IMR-90 (cell line): ENCODE results near the gene CAB39. TPM values are rescaled to one million over a fixed set of nuclear protein-coding genes. Genes with fewer than 3 reads are reported as not detected.

Experiments used
- ATAC-seq: fragments of 200-7000 bp; cut with Tn5 transposase; 2 replicates; pipeline ENCODE4 v1.9.1; 2020; ENCODE audit warnings: low read depth, mild to moderate bottlenecking, moderate library complexity
- Bru-seq: library from RNA; stranded (reverse); fragments of 400-500 nt; gene quantifications from one replicate; lab custom pipeline; 2021; lab: Mats Ljungman, UMichigan
- BruChase-seq, 2 experiments: library from RNA; stranded (reverse); fragments of 400-500 nt; gene quantifications; one replicate each; lab custom pipeline; 2021; lab: Mats Ljungman, UMichigan
- BruUV-seq: library from RNA; stranded (reverse); fragments of 400-500 nt; replicated peaks from 2 replicates; lab custom pipeline; 2021; lab: Mats Ljungman, UMichigan
- CTCF ChIA-PET: fragments of 300-600 bp; formaldehyde crosslinking; extraction: SDS; loops from one replicate; lab custom pipeline; 2021; ENCODE audit warnings: antibody characterized with exemption; lab: Yijun Ruan, JAX
- POLR2A ChIA-PET: fragments of 300-600 bp; sonication (Branson Sonifier 250); formaldehyde crosslinking; loops from one replicate; lab custom pipeline; 2022; ENCODE audit warnings: antibody characterized with exemption; ENCODE audit not compliant: unreplicated experiment; lab: Charles Lee
- DNase-seq: peaks from one replicate; pipeline ENCODE4 v3.0.0; 2013
- H2AFZ ChIP-seq: replicated peaks from 2 replicates; pipeline ENCODE3; 2013; ENCODE audit warnings: low read length, mild to moderate bottlenecking; ENCODE audit not compliant: poor library complexity
- H2AK5ac ChIP-seq: 2 replicates; pipeline ENCODE4 v1.6.1; 2013; ENCODE audit warnings: low read depth, low read length, inconsistent platforms
- H2AK9ac ChIP-seq: replicated peaks from 2 replicates; pipeline ENCODE3; 2013; ENCODE audit warnings: mild to moderate bottlenecking, low read depth, low read length, moderate library complexity; ENCODE audit not compliant: poor library complexity
- H2BK120ac ChIP-seq: 2 replicates; pipeline ENCODE4 v1.6.1; 2013; ENCODE audit warnings: low read depth, low read length, inconsistent platforms
- H2BK15ac ChIP-seq: 3 replicates; pipeline ENCODE4 v1.6.1; 2013; ENCODE audit warnings: low read depth, low read length, inconsistent platforms
- H2BK20ac ChIP-seq: 2 replicates; pipeline ENCODE4 v1.6.1; 2013; ENCODE audit warnings: low read depth, mild to moderate bottlenecking, inconsistent platforms, low read length, moderate library complexity
- H2BK5ac ChIP-seq: 2 replicates; pipeline ENCODE4 v1.6.1; 2013; ENCODE audit warnings: mild to moderate bottlenecking, low read depth, low read length, inconsistent platforms; ENCODE audit not compliant: poor library complexity, severe bottlenecking
- H3K14ac ChIP-seq: replicated peaks from 2 replicates; pipeline ENCODE4 v1.6.1; 2013; ENCODE audit warnings: low read depth, low read length, inconsistent platforms
- H3K18ac ChIP-seq: 2 replicates; pipeline ENCODE4 v1.6.1; 2013; ENCODE audit warnings: low read depth, low read length, control low read depth
- H3K23ac ChIP-seq: 2 replicates; pipeline ENCODE4 v1.6.1; 2013; ENCODE audit warnings: low read depth, low read length, inconsistent platforms
- H3K27ac ChIP-seq: 2 replicates; pipeline ENCODE4 v1.5.1; 2013; ENCODE audit warnings: mild to moderate bottlenecking, control low read depth, low read length; ENCODE audit not compliant: insufficient read depth
- H3K27me3 ChIP-seq: 2 replicates; pipeline ENCODE4 v1.6.1; 2013; ENCODE audit warnings: low read length; ENCODE audit not compliant: control insufficient read depth, insufficient read depth
- H3K36me3 ChIP-seq: 2 replicates; pipeline ENCODE4 v1.6.1; 2013; ENCODE audit warnings: low read length, mixed read lengths; ENCODE audit not compliant: control insufficient read depth, insufficient read depth
- H3K4ac ChIP-seq: 2 replicates; pipeline ENCODE4 v1.6.1; 2013; ENCODE audit warnings: low read depth, low read length, inconsistent platforms
- H3K4me1 ChIP-seq: 2 replicates; pipeline ENCODE4 v1.6.1; 2013; ENCODE audit warnings: low read length, mixed read lengths; ENCODE audit not compliant: control insufficient read depth, insufficient read depth
- H3K4me2 ChIP-seq: 2 replicates; pipeline ENCODE4 v1.6.1; 2013; ENCODE audit warnings: low read depth, mild to moderate bottlenecking, control low read depth, low read length, moderate library complexity
- H3K4me3 ChIP-seq: 2 replicates; pipeline ENCODE4 v1.5.1; 2013; ENCODE audit warnings: low read depth, mild to moderate bottlenecking, control low read depth, low read length, moderate library complexity; ENCODE audit not compliant: insufficient read depth
- H3K56ac ChIP-seq: 2 replicates; pipeline ENCODE4 v1.6.1; 2013; ENCODE audit warnings: low read length, inconsistent platforms; ENCODE audit not compliant: insufficient read depth; ENCODE audit errors: extremely low read depth
- H3K79me1 ChIP-seq, 2 experiments: 2 replicates each; pipeline ENCODE4 v1.6.1; 2013; ENCODE audit warnings: low read length in 2 of 2, inconsistent platforms in 1 of 2, low read depth in 1 of 2
- H3K9ac ChIP-seq: 2 replicates; pipeline ENCODE4 v1.6.1; 2013; ENCODE audit warnings: low read depth, low read length, control low read depth
- H3K9me1 ChIP-seq: 2 replicates; pipeline ENCODE4 v1.6.1; 2013; ENCODE audit warnings: low read length, inconsistent platforms; ENCODE audit not compliant: insufficient read depth
- H3K9me3 ChIP-seq: 2 replicates; pipeline ENCODE4 v1.6.1; 2013; ENCODE audit warnings: low read length; ENCODE audit not compliant: control insufficient read depth, insufficient read depth
- H4K20me1 ChIP-seq: 2 replicates; pipeline ENCODE4 v1.6.1; 2013; ENCODE audit warnings: low read length, inconsistent platforms; ENCODE audit not compliant: insufficient read depth
- H4K5ac ChIP-seq: 2 replicates; pipeline ENCODE4 v1.6.1; 2013; ENCODE audit warnings: mild to moderate bottlenecking, low read depth, low read length, control low read depth
- H4K8ac ChIP-seq, 2 experiments: 2 replicates each; pipeline ENCODE4 v1.6.1; 2013; ENCODE audit warnings: low read depth in 2 of 2, low read length in 2 of 2, control low read depth in 1 of 2, inconsistent platforms in 1 of 2
- H4K91ac ChIP-seq: 2 replicates; pipeline ENCODE4 v1.6.1; 2013; ENCODE audit warnings: low read depth, low read length, inconsistent platforms; ENCODE audit not compliant: insufficient read depth
- BHLHE40 ChIP-seq: fragments of 150-350 bp; IDR thresholded peaks from 2 replicates; pipeline ENCODE4 v1.6.1; 2016; ENCODE audit warnings: mild to moderate bottlenecking, low read depth, low read length
- MAFK ChIP-seq: IDR thresholded peaks from 2 replicates; pipeline ENCODE4 v1.6.1; 2012; ENCODE audit warnings: low read depth, low read length, improper control_type of control experiment
- MAZ ChIP-seq: IDR thresholded peaks from 2 replicates; pipeline ENCODE4 v1.6.1; 2012; ENCODE audit warnings: low read depth, mild to moderate bottlenecking, low read length, improper control_type of control experiment, moderate library complexity, borderline replicate concordance
- MXI1 ChIP-seq: IDR thresholded peaks from 2 replicates; pipeline ENCODE4 v1.6.1; 2012; ENCODE audit warnings: low read depth, mild to moderate bottlenecking, low read length, moderate library complexity, borderline replicate concordance
- NFE2L2 ChIP-seq: fragments of 150-350 bp; IDR thresholded peaks from 2 replicates; pipeline ENCODE4 v1.6.1; 2016; ENCODE audit warnings: low read depth, mild to moderate bottlenecking, low read length
- POLR2A ChIP-seq: IDR thresholded peaks from 2 replicates; pipeline ENCODE4 v1.6.1; 2012; ENCODE audit warnings: mild to moderate bottlenecking, low read depth, low read length
- RFX5 ChIP-seq: IDR thresholded peaks from 2 replicates; pipeline ENCODE4 v1.8.0; 2012; ENCODE audit warnings: low read depth, mild to moderate bottlenecking, low read length, moderate library complexity
- WGBS, 2 experiments: methylation state at CpG; one replicate each; pipeline versions ENCODE4 v1.1.5 to v1.1.7; 2013; ENCODE audit warnings: missing lambda C conversion rate in 2 of 2; ENCODE audit not compliant: insufficient read length in 1 of 2; ENCODE audit errors: extremely low coverage in 2 of 2; 5-methylcytosine and 5-hydroxymethylcytosine counted together
- dilution Hi-C: fragments of 300-500 bp; cut with HindIII; formaldehyde crosslinking; loops from one replicate; pipeline ENCODE4 v1.14.3; 2018; ENCODE audit warnings: low sequenced_read_pairs; ENCODE audit not compliant: unreplicated experiment
- in situ Hi-C: fragments of 300-500 bp; cut with MboI; formaldehyde crosslinking; loops from 3 replicates; pipeline ENCODE4 v1.14.3; 2019; ENCODE audit warnings: low sequenced_read_pairs, inconsistent platforms, mixed read lengths
- intact Hi-C: fragments of 100-400 bp; cut with micrococcal nuclease; formaldehyde crosslinking; loops from 2 replicates; pipeline ENCODE4 v1.10.0; 2022
- long read RNA-seq: library from polyadenylated mRNA; unstranded; transcript quantifications from one replicate; pipeline ENCODE4 v2.0.0, GENCODE V29; 2021; ENCODE audit not compliant: unreplicated experiment
- polyA plus RNA-seq, 3 experiments: library from polyadenylated mRNA; depleted of rRNA; stranded (reverse); fragments of >200 nt; gene quantifications; 2 replicates each; pipeline ENCODE4 v1.2.3, GENCODE V29; 2012; ENCODE audit warnings: low replicate concordance in 1 of 3
- total RNA-seq: library from RNA; depleted of rRNA; stranded (reverse); fragments of >200 nt; gene quantifications from 2 replicates; pipeline ENCODE4 v1.2.3, GENCODE V29; 2012; rRNA removed
- TF ChIP-seq, protein P1 (sequence below): fragments of 150-350 bp; IDR thresholded peaks from 2 replicates; pipeline ENCODE4 v1.6.1; 2016; ENCODE audit warnings: low read depth, mild to moderate bottlenecking, low read length, moderate library complexity, borderline replicate concordance
- TF ChIP-seq, protein P2 (sequence below): fragments of 150-350 bp; IDR thresholded peaks from 2 replicates; pipeline ENCODE4 v1.6.1; 2017; ENCODE audit warnings: mild to moderate bottlenecking, antibody characterized with exemption, low read length, low read depth
- TF ChIP-seq, protein P3 (sequence below): conservative IDR thresholded peaks from 2 replicates; pipeline ENCODE4 v1.5.1; 2012; ENCODE audit warnings: mild to moderate bottlenecking, low read depth, low read length, improper control_type of control experiment

Gene CAB39
- total RNA-seq (71.7 and 95.3 TPM in 2 replicates), polyA plus RNA-seq (2012; rRNA removed) (31.3 and 38.2 TPM in 2 replicates), Bru-seq, nascent RNA (percentile 95 among the genes with signal in this experiment), BruChase-seq, experiment 1, labeled RNA remaining after a 6-hour chase (percentile 88 among the genes with signal in this experiment), BruChase-seq, experiment 2, labeled RNA remaining after a 2-hour chase (percentile 89 among the genes with signal in this experiment)
- 5.8 and 13.0 TPM in 2 replicates for polyA plus RNA-seq (2012; cell fraction: cytosol; rRNA removed)
- 6.4 and 42.5 TPM in 2 replicates for polyA plus RNA-seq (2012; cell fraction: nucleus; rRNA removed; ENCODE audit: low replicate concordance)
- long read RNA-seq, transcript CAB39-201 (9 exons, 3,826 nt): major isoform, 152 of 175 reads
- long read RNA-seq, partial matches to known transcripts: 13 of 175 reads
- long read RNA-seq, other reads (novel, unspliced or antisense): 10 of 175 reads

DNA sequence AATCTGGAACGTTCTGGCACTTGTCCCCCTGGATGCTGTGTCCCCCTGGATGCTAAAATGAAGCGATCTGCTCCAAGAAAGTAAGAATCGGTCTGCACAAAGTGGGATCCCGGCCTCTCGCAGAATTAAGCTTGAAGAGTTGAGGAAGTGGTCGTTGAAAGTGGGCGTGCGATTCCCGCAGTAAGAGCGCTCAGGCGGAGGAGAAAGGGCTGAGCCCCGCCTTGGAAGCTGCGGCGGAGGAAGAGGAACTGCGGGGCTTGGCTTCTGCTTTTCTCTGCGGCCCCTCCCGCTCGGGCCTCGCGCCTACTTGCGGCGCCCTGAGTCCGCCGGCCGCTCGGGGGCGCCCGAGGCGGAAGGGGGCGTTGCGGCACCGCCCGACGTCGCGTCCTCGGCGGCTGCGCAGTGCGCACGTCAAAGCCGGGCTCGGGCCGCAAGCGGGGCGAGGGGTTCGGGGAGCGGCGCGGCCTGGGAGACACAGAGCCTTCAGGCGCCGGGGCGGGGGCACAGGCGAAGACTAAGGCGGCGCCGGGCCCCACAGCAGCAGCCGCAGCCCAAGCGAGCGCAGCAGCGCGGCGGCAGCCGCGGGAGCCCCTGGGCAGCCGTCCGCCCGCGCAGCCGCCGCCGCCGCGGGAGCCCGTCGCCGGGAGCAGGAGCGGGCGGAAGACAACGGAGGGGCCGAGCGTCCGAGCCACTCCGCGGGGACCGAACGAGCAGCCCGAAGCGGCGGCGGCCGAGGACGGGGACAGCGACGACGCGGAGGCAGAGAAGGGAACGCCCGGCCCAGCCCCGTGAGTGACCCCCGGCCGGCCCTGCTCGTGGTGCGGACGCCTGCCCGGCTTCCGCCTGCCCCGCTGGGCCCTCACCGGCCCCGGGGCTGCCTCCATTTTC is at the start of gene CAB39:
TSS of gene CAB39 (plus strand) at position 400 of the 888 bp plus-strand sequence. CDS start 47,160 bp downstream, outside the sequence.
- Histone ChIP-seq H2BK15ac (peak within 1 kb of the TSS; percentile 61; the same call in 2 of the 3 replicates), H3K18ac (peak within 1 kb of the TSS; percentile 71), H3K4me1 (peaks cover 10% of the 10 kb centered on the region), H2AK5ac (peak within 1 kb of the TSS; percentile 61; the same call in 1 of the 2 replicates), H3K27me3 (no peaks in the 10 kb centered on the region; the same call in 1 of the 2 replicates), H3K56ac (peak within 1 kb of the TSS; percentile 81), H4K91ac (peak within 1 kb of the TSS; percentile 82), H2BK120ac (peak within 1 kb of the TSS; percentile 65), H3K9ac (peak within 1 kb of the TSS; percentile 96), H2AK9ac (peak within 1 kb of the TSS; percentile 95), H4K20me1 (peaks cover 36% of the 10 kb centered on the region), H4K8ac (peak within 1 kb of the TSS; percentile 93 to 94), H3K79me1 (peaks cover 5 to 20% of the 10 kb centered on the region in 2 experiments; a peak in 3 of 4 replicates), H3K4me2 (peak within 1 kb of the TSS; percentile 98), H4K5ac (peak within 1 kb of the TSS; percentile 87), H2BK20ac (peak within 1 kb of the TSS; percentile 47), H3K4me3 (peak within 1 kb of the TSS; percentile 65), H3K36me3 (no peaks in the 10 kb centered on the region), H3K23ac (peak within 1 kb of the TSS; percentile 94), H3K27ac (peak within 1 kb of the TSS; percentile 91), H3K4ac (peak within 1 kb of the TSS; percentile 71), H3K9me3 (no peaks in the 10 kb centered on the region), H3K9me1 (peaks cover 11% of the 10 kb centered on the region), H2AFZ (peak within 1 kb of the TSS; percentile 96), H3K14ac (peak within 1 kb of the TSS; percentile 94), H2BK5ac (peak within 1 kb of the TSS; percentile 93)
- ChIA-PET POLR2A (interaction anchor here (0.9 kb wide), 1 partner anchor 84 kb away, joined by 3 read pairs; no protein-coding TSS in a partner anchor), CTCF (interaction anchor here (0.5 to 1.6 kb wide), 6 partner anchors 10 to 273 kb away, joined by 3 to 11 read pairs (median 3); no protein-coding TSS in a partner anchor)
- 0% methylated on average over 68 of the region's 110 CpGs; no CpG with 5 or more reads in 1 of the 2 experiments for WGBS, 2 experiments
- ATAC-seq (peak; percentile 93), DNase-seq (peak; percentile 86)
- BruUV-seq: no TSS peak
- intact Hi-C loops (loop anchor here (1.0 to 5.0 kb wide), 4 partner anchors 82 to 295 kb away; partner anchors contain the start of gene SP100), in situ Hi-C loops (no loop called here), dilution Hi-C loops (no loop called here)
- TF ChIP-seq, protein P1, sequence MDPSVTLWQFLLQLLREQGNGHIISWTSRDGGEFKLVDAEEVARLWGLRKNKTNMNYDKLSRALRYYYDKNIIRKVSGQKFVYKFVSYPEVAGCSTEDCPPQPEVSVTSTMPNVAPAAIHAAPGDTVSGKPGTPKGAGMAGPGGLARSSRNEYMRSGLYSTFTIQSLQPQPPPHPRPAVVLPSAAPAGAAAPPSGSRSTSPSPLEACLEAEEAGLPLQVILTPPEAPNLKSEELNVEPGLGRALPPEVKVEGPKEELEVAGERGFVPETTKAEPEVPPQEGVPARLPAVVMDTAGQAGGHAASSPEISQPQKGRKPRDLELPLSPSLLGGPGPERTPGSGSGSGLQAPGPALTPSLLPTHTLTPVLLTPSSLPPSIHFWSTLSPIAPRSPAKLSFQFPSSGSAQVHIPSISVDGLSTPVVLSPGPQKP: no peak
- TF ChIP-seq MAZ (peak; percentile 96), MXI1 (no peak), POLR2A (peak; percentile 87), NFE2L2 (no peak), MAFK (no peak), BHLHE40 (no peak), RFX5 (no peak)
- TF ChIP-seq, protein P2, sequence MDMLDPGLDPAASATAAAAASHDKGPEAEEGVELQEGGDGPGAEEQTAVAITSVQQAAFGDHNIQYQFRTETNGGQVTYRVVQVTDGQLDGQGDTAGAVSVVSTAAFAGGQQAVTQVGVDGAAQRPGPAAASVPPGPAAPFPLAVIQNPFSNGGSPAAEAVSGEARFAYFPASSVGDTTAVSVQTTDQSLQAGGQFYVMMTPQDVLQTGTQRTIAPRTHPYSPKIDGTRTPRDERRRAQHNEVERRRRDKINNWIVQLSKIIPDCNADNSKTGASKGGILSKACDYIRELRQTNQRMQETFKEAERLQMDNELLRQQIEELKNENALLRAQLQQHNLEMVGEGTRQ: no peak
- TF ChIP-seq, protein P3, sequence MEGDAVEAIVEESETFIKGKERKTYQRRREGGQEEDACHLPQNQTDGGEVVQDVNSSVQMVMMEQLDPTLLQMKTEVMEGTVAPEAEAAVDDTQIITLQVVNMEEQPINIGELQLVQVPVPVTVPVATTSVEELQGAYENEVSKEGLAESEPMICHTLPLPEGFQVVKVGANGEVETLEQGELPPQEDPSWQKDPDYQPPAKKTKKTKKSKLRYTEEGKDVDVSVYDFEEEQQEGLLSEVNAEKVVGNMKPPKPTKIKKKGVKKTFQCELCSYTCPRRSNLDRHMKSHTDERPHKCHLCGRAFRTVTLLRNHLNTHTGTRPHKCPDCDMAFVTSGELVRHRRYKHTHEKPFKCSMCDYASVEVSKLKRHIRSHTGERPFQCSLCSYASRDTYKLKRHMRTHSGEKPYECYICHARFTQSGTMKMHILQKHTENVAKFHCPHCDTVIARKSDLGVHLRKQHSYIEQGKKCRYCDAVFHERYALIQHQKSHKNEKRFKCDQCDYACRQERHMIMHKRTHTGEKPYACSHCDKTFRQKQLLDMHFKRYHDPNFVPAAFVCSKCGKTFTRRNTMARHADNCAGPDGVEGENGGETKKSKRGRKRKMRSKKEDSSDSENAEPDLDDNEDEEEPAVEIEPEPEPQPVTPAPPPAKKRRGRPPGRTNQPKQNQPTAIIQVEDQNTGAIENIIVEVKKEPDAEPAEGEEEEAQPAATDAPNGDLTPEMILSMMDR: peak; percentile 97
